Endothelial cell of umbilical vein (primary cell): ENCODE results near the gene DMBX1. TPM values are rescaled to one million over a fixed set of nuclear protein-coding genes. Genes with fewer than 3 reads are reported as not detected.

Experiments
- BruUV-seq: library from RNA; stranded (reverse); fragments of 400-500 nt; replicated peaks from 2 replicates; lab custom pipeline; 2021; lab: Mats Ljungman, UMichigan
- CTCF ChIA-PET: fragments of 300-600, 350-600 bp; sonication (Branson Sonifier 250); formaldehyde crosslinking; loops from one replicate; lab custom pipeline; 2021; ENCODE audit warnings: antibody characterized with exemption, inconsistent platforms; lab: Charles Lee
- POLR2A ChIA-PET: fragments of 300-600, 350-600 bp; sonication (Branson Sonifier 250); formaldehyde crosslinking; loops from one replicate; lab custom pipeline; 2021; ENCODE audit warnings: antibody characterized with exemption, inconsistent platforms; lab: Charles Lee
- DNase-seq: peaks from one replicate; pipeline ENCODE4 v3.0.0-alpha.2; 2011; ENCODE audit warnings: low read depth, low spot score
- FAIRE-seq: peaks from 2 replicates; lab custom pipeline; 2011; peaks lifted over from hg19 to GRCh38; lab: Jason Lieb, UNC
- H2AFZ ChIP-seq: 2 replicates; pipeline ENCODE4 v1.6.0; 2012; ENCODE audit warnings: low read depth, low read length, control low read depth, inconsistent platforms
- H3K27ac ChIP-seq: 2 replicates; pipeline ENCODE4 v1.5.1; 2011; ENCODE audit warnings: low read depth, mild to moderate bottlenecking, control low read depth, low read length, moderate library complexity; ENCODE audit not compliant: insufficient read depth
- H3K27me3 ChIP-seq, 2 experiments: 2 replicates each; pipeline versions ENCODE4 v1.6.0 to v1.6.1; 2011; ENCODE audit warnings: low read length in 2 of 2, mixed read lengths in 1 of 2; ENCODE audit not compliant: control insufficient read depth in 2 of 2, insufficient read depth in 2 of 2
- H3K36me3 ChIP-seq, 2 experiments: 2 replicates in 1 of 2; 3 replicates in 1 of 2; pipeline ENCODE4 v1.5.1; 2011; ENCODE audit warnings: low read length in 2 of 2, mild to moderate bottlenecking in 1 of 2, moderate library complexity in 1 of 2; ENCODE audit not compliant: control insufficient read depth in 2 of 2, insufficient read depth in 2 of 2; ENCODE audit errors: extremely low read depth in 1 of 2
- H3K4me1 ChIP-seq: 3 replicates; pipeline ENCODE4 v1.5.1; 2011; ENCODE audit warnings: mild to moderate bottlenecking, low read length; ENCODE audit not compliant: control insufficient read depth, insufficient read depth; ENCODE audit errors: extremely low read depth
- H3K4me2 ChIP-seq: 2 replicates; pipeline ENCODE4 v1.6.1; 2011; ENCODE audit warnings: low read length, control low read depth, mixed read lengths; ENCODE audit not compliant: insufficient read depth
- H3K4me3 ChIP-seq, 3 experiments: fragments of 200-600 bp in 1 of 3; sonication (generic), shearing (Covaris generic) in 1 of 3; replicated peaks in 1 of 3; 2 replicates each; pipeline ENCODE4 v1.5.1; 2011 to 2016; ENCODE audit warnings: control low read depth in 3 of 3, low read length in 3 of 3, mild to moderate bottlenecking in 2 of 3, inconsistent platforms in 1 of 3, low read depth in 1 of 3, moderate library complexity in 1 of 3; ENCODE audit not compliant: insufficient read depth in 1 of 3
- H3K79me2 ChIP-seq: 2 replicates; pipeline ENCODE4 v1.6.0; 2012; ENCODE audit warnings: low read length, inconsistent platforms; ENCODE audit not compliant: control insufficient read depth, insufficient read depth
- H3K9ac ChIP-seq: replicated peaks from 2 replicates; pipeline ENCODE3; 2011; ENCODE audit warnings: low read length, control low read depth; ENCODE audit not compliant: insufficient read depth; ENCODE audit errors: extremely low read depth
- H3K9me1 ChIP-seq: replicated peaks from 3 replicates; pipeline ENCODE4 v1.6.0; 2011; ENCODE audit warnings: mild to moderate bottlenecking, low read length; ENCODE audit not compliant: control insufficient read depth, insufficient read depth; ENCODE audit errors: extremely low read depth
- H3K9me3 ChIP-seq: replicated peaks from 2 replicates; pipeline ENCODE4 v1.5.1; 2012; ENCODE audit warnings: low read length, inconsistent platforms; ENCODE audit not compliant: control insufficient read depth, insufficient read depth
- H4K20me1 ChIP-seq: replicated peaks from 2 replicates; pipeline ENCODE3; 2011; ENCODE audit warnings: mild to moderate bottlenecking, low read length; ENCODE audit not compliant: control insufficient read depth, insufficient read depth; ENCODE audit errors: extremely low read depth
- EZH2 ChIP-seq: IDR thresholded peaks from 2 replicates; pipeline ENCODE4 v1.6.1; 2012; ENCODE audit warnings: borderline replicate concordance, low read depth, mild to moderate bottlenecking, moderate library complexity, low read length, inconsistent platforms; ENCODE audit not compliant: severe bottlenecking
- FOS ChIP-seq: IDR thresholded peaks from 2 replicates; pipeline ENCODE4 v1.6.1; 2011; ENCODE audit warnings: mild to moderate bottlenecking, low read length, moderate library complexity, borderline replicate concordance; ENCODE audit not compliant: insufficient read depth
- GATA2 ChIP-seq: IDR thresholded peaks from 2 replicates; pipeline ENCODE4 v1.7.0; 2011; ENCODE audit warnings: low read depth, mild to moderate bottlenecking, moderate library complexity, mixed read lengths, low read length; ENCODE audit not compliant: insufficient read length, insufficient read depth
- JUN ChIP-seq: IDR thresholded peaks from 2 replicates; pipeline ENCODE4 v1.6.1; 2011; ENCODE audit warnings: borderline replicate concordance, low read depth; ENCODE audit not compliant: insufficient read length, insufficient read depth
- MAX ChIP-seq: IDR thresholded peaks from 2 replicates; pipeline ENCODE4 v1.6.1; 2011; ENCODE audit not compliant: insufficient read depth, insufficient read length
- MYC ChIP-seq: IDR thresholded peaks from one replicate; pipeline ENCODE4 v1.6.1; 2011; ENCODE audit warnings: mild to moderate bottlenecking, low read depth, low read length
- POLR2A ChIP-seq: IDR thresholded peaks from 2 replicates; pipeline ENCODE4 v1.6.1; 2012; ENCODE audit warnings: low read depth, mild to moderate bottlenecking, control low read depth, low read length
- POLR2AphosphoS5 ChIP-seq: IDR thresholded peaks from 2 replicates; pipeline ENCODE4 v1.6.1; 2012; ENCODE audit warnings: low read depth, mild to moderate bottlenecking, control low read depth, low read length, moderate library complexity; ENCODE audit not compliant: insufficient read depth
- dilution Hi-C: fragments of 300-500 bp; cut with MboI; formaldehyde crosslinking; loops from one replicate; pipeline ENCODE4 v1.15.0; 2019; ENCODE audit warnings: low sequenced_read_pairs; ENCODE audit not compliant: extremely low pct_ligation_motif_present
- intact Hi-C: fragments of 100-400 bp; cut with micrococcal nuclease; formaldehyde crosslinking; loops from one replicate; pipeline ENCODE4 v1.10.0; 2022
- polyA plus RNA-seq, 4 experiments: library from polyadenylated mRNA; depleted of rRNA in 3 of 4; stranded (reverse) in 3 of 4; unstranded in 1 of 4; fragments of >200 nt; gene quantifications; 2 replicates each; pipeline versions ENCODE4 v1.2.1 to v1.2.3, GENCODE V29; 2011 to 2012; ENCODE audit warnings: missing spikeins in 1 of 4
- total RNA-seq: library from RNA; stranded (reverse); gene quantifications from 2 replicates; pipeline ENCODE4 v1.2.3, GENCODE V29; 2021

DMBX1 gene
- total and polyA plus RNA-seq, 2 donors (not counting 3 experiments of a cell fraction or from before 2014, with no cell fraction given), result not detected

GRCh38 chr1:46464915-46465314 lies 24.7 kb upstream of the DMBX1 start:
- H3K4me3 ChIP-seq, result no peak overlapping the region
- BruUV-seq, result no TSS peak
- H3K27ac ChIP-seq, result no peak overlapping the region
- no peaks in the 10 kb centered on the region for H3K9me3 ChIP-seq
- no peak for TF ChIP-seq MAX
- no peak for TF ChIP-seq FOS
- no peak for TF ChIP-seq EZH2
- TF ChIP-seq MYC, result no peak
- TF ChIP-seq GATA2, result no peak
- TF ChIP-seq JUN, result no peak
- no peak for TF ChIP-seq POLR2AphosphoS5
- H4K20me1 ChIP-seq, result no peaks in the 10 kb centered on the region
- H3K9ac ChIP-seq, result no peak overlapping the region
- no peak overlapping the region for H3K4me2 ChIP-seq
- intact Hi-C loops, result no loop called here
- no peak for FAIRE-seq
- dilution Hi-C loops, result no loop called here
- H3K27me3 ChIP-seq, result peaks cover 24 to 49% of the 10 kb centered on the region in 2 experiments
- ChIA-PET CTCF (interaction anchor here (2.6 kb wide), 1 partner anchor 18 kb away, joined by 9 read pairs; no protein-coding TSS in a partner anchor), POLR2A (no interaction called here)
- DNase-seq, result no peak
- no peak overlapping the region for H2AFZ ChIP-seq
- H3K79me2 ChIP-seq, result no peaks in the 10 kb centered on the region
- H3K4me1 ChIP-seq, result peaks cover 3% of the 10 kb centered on the region
- H3K36me3 ChIP-seq, result no peaks in the 10 kb centered on the region
- no peaks in the 10 kb centered on the region for H3K9me1 ChIP-seq

DNA sequence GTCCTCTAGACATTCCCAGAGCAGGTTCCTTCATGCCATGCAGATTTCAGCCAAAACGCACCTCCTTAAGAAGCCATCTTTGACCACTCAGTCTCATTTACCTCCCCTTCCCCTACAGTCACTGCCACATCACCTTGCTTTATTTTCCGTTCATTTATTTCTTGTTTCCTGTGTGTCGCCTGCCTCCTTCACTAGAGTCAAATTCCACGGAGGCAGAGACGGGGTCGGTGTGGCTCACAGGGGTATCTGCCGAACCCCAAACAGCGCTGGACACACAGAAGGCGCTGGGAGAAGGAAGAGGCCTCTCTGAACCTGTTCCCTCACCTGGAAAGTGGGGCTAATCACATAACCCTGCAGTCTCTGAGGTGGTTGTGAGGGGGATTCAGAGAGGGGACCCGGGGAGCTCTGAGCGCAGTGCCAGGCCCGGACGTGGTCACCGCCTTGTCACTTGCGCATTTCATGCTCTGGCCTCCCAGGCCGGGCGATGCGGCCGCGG lies 23.6 kb upstream of the DMBX1 start:
- H3K27me3 ChIP-seq, result peaks cover 30 to 46% of the 10 kb centered on the region in 2 experiments
- peaks cover 3% of the 10 kb centered on the region for H3K4me1 ChIP-seq
- H3K27ac ChIP-seq, result no peak overlapping the region
- H2AFZ ChIP-seq, result peak overlapping the region; percentile 56
- TF ChIP-seq POLR2A, result no peak
- TF ChIP-seq MAX, result no peak
- TF ChIP-seq GATA2, result no peak
- TF ChIP-seq JUN, result no peak
- peak; percentile 68 for TF ChIP-seq EZH2
- BruUV-seq, result no TSS peak
- H3K36me3 ChIP-seq, result no peaks in the 10 kb centered on the region
- dilution Hi-C loops, result no loop called here
- H3K9me3 ChIP-seq, result no peaks in the 10 kb centered on the region
- H4K20me1 ChIP-seq, result no peaks in the 10 kb centered on the region
- H3K9me1 ChIP-seq, result no peaks in the 10 kb centered on the region
- intact Hi-C loops, result loop anchor here (2.0 kb wide), 1 partner anchor 17 kb away; no protein-coding TSS in a partner anchor
- no peak for FAIRE-seq
- H3K4me3 ChIP-seq, result no peak overlapping the region
- POLR2A ChIA-PET, result no interaction called here
- no peak for DNase-seq
- no peak overlapping the region for H3K4me2 ChIP-seq
- no peaks in the 10 kb centered on the region for H3K79me2 ChIP-seq
- no peak overlapping the region for H3K9ac ChIP-seq
- CTCF ChIA-PET, result interaction anchor here (1.0 kb wide), 1 partner anchor 19 kb away, joined by 7 read pairs; no protein-coding TSS in a partner anchor
